Lower leg skin (tissue), 3 donors: ENCODE measurements around the gene NKD1.

Source experiments
- CTCF ChIP-seq, 3 donors: fragments of 450-650 bp; IDR thresholded peaks; one replicate each; pipeline ENCODE4 v1.5.1; 2016; ENCODE audit warnings: antibody characterized with exemption in 3 of 3, mild to moderate bottlenecking in 3 of 3, moderate library complexity in 2 of 3
- POLR2A ChIP-seq, 2 donors: fragments of 450-650 bp; IDR thresholded peaks; one replicate each; pipeline ENCODE4 v1.6.1; 2016 to 2017; ENCODE audit warnings: antibody characterized with exemption in 2 of 2, mild to moderate bottlenecking in 1 of 2, moderate library complexity in 1 of 2

DNA sequence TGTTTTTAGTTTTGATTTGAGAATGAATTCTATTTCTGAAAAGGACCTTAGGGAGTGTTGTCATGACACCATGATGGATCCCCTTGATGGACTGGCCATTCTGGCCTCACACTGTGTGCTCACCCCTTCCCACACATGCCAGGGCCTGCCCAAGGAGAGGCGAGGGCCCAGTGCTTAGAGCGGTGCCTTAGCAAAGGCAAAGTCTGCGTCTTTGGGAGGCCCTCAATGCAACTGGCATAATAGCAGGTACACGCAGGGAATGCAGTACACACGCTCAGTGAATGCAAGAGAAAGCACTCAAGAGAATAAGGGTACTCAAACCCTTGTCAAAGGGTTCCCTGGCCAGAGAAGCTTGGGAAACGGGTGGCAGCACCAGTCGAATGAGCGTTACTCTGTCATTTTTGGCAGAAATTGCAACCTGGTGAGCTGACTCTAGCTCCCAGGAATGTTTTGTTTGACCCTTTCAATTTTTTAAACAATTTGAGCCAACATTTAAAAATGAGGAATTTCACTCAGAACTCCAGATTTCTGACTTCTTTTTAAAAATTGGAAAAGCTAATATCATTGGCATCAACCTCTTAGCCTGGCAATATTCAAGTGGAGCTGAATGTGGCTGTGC lies 32.1 kb downstream of the NKD1 start:
- TF ChIP-seq CTCF (IDR thresholded peaks at IDR 0.05) (no peak), POLR2A (IDR thresholded peaks at IDR 0.05) (no peak)
